Bone marrow (tissue), 2 donors: ENCODE data around the gene RAB24.
"Not testable (repeated sequence)": the region's sequence is repeated elsewhere in the genome, so short reads cannot be mapped to it uniquely, and the experiment has no call there.

Source experiments
- DNase-seq, 2 donors: peaks; one replicate each; lab custom pipeline; 2025; lab: John Stamatoyannopoulos, UW

RAB24 gene

DNA sequence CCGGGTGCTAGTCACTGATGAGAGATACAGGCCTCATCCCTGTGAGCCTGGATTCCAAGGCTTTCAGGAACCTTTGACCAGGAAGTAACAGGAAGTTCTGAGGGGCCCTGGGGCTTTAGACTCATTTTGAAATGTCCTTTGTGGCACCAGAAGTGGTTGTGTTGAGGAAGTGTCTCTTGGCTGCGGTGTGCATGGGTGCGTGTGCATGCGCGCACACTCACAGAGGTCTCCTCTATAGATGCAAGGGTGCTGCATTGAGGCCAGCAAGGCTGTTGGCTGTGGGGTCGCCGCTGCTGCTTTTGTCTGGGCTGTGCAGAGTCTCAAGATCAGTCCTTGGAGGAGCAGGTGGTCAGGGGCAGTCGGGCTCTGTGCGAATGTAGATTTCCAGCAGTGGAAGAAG lies 7.6 kb downstream of the RAB24 start:
- no peak for DNase-seq

GRCh38 chr5:177294632-177295031 lies 8.9 kb downstream of the RAB24 start:
- DNase-seq: no peak

GRCh38 chr5:177293819-177294581 lies 9.5 kb downstream of the RAB24 start:
- no peak for DNase-seq

GRCh38 chr5:177291735-177292134 lies 11.8 kb downstream of the RAB24 start:
- no peak for DNase-seq

- DNase-seq: no peak
Observed at GRCh38 chr5:177290816-177291596, 12.5 kb downstream of the RAB24 start.

GRCh38 chr5:177288191-177288590 lies 15.3 kb downstream of the RAB24 start:
- DNase-seq: no peak

DNA sequence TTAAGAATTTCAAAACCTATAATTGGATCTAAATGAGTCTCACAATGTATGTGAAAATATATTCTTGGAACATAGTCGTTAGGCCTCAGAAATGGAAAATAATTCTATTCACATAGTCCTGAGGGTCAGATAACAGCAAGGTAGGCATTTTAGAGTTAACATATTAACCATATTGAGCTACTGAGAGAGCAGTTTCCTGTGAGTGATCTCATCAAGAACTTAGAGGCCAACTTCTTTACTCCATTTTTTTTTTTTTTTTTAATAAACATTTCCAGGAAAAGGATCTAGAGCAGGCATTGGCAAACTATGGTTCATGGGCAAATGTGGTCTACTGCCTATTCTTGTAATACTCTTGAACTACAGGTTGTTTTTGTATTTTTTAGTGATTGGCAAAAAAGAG lies 26.6 kb downstream of the RAB24 start:
- no peak for DNase-seq

DNA sequence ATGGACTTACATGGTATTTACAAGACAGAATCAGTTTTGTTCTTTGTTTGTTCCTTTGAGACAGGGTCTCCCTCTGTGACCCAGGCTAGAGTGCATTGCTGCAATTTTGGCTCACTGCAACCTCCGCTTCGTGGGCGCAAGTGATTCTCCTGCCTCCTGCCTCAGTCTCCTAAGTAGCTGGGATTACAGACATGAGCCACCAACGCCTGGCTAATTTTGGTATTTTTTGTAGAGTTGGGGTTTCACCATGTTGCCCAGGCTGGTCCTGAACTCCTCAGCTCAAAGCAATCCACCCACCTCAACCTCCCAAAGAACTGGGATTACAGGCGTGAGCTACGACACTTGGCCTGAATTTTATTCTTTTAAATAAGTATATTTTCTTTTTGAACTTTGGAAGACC lies 27.6 kb downstream of the RAB24 start:
- DNase-seq: no peak

- no peak for DNase-seq
Observed at GRCh38 chr5:177271113-177271512, 32.4 kb downstream of the RAB24 start.

- no peak for DNase-seq
Observed at GRCh38 chr5:177270653-177271052, 32.9 kb downstream of the RAB24 start.

GRCh38 chr5:177269976-177270375 lies 33.5 kb downstream of the RAB24 start:
- no peak for DNase-seq

- no peak for DNase-seq
Observed at GRCh38 chr5:177269232-177269895, 34.2 kb downstream of the RAB24 start.

- no peak for DNase-seq
Observed at GRCh38 chr5:177265395-177265794, 38.1 kb downstream of the RAB24 start.

- no peak for DNase-seq
Observed at GRCh38 chr5:177264178-177264577, 39.3 kb downstream of the RAB24 start.

GRCh38 chr5:177261510-177261909 lies 42.0 kb downstream of the RAB24 start:
- no peak for DNase-seq

GRCh38 chr5:177260961-177261360 lies 42.6 kb downstream of the RAB24 start:
- no peak for DNase-seq

DNA sequence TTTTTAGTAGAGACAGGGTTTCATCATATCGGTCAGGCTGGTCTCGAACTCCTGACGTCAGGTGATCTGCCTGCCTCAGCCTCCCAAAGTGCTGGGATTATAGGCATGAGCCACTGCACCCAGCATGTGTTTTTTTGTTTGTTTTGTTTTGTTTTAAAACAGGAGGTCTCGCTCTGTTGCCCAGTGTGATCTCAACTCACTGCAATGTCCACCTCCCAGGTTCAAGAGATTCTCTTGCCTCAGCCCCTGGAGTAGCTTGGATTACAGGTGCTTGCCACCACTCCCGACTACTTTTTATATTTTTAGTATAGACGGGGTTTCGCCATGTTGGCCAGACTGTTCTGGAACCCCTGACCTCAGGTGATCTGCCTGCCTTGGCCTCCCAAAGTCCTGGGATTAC lies 44.8 kb downstream of the RAB24 start:
- DNase-seq: not testable (repeated sequence)

DNA sequence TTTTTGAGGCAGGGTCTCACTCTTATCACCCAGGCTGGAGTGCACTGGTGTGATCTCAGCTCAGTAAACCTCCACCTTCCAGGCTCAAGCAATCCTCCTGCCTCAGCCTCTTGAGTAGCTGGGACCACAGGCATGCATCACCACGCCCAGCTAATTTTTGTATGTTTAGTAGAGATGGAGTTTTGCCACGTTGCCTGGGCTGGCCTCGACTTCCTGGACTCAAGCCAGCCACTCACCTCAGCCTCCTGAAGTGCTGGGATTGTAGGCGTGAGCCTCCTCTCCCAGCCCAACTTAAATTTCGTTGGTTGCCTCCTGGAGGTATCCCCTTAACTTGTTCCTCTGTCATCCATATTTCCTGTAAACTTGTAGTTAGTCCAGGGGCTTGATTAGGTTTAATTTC lies 47.2 kb downstream of the RAB24 start:
- no peak for DNase-seq

GRCh38 chr5:177253252-177253651 lies 50.3 kb downstream of the RAB24 start:
- no peak for DNase-seq
